Measurements from ENCODE around the gene CFAP46. TPM values are rescaled to one million over a fixed set of nuclear protein-coding genes. Genes with fewer than 3 reads are reported as not detected.

The CFAP46 gene
- total and polyA plus RNA-seq, 2 of the 8 experiments (the other 6 are each of a cell fraction or from before 2014, with no cell fraction given), result 2.6 to 4.8 TPM

DNA sequence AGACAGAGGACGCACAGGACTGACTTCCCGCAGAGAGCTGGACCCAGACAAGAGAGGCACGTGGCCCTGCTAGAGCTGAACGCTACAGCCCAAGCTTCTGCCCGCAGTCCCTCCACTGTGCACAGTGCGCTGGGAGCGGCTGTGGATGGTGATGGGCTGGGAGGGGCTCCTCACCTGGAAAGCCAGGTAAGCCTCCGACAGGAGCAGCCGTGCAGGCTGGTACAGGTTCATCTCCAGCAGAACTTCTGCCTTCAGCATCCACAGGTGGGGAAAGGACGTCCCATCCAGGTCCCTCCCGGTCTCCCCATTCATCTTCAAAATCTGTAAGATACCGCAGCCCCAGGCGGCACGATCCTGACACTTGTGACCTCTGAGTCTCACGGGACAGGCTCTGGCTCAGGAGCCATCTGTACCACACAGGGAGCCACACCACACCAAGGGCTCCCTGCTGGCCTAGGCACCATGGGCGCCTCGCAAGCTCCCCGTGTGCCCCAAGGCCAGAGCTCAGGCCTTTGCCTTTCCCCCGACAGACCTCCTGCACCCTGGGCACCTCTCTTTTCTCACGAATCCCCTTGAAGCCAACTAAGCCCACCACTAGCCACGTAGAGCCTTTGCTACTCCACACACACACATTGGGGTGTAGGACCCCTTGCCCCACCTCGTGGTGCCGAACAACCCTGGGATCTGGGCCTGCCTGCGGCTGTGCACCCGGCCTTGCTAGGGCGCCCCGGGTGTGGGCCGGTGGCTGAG, 76.3 kb downstream of the CFAP46 start (continued):
- TF ChIP-seq, protein P1, sequence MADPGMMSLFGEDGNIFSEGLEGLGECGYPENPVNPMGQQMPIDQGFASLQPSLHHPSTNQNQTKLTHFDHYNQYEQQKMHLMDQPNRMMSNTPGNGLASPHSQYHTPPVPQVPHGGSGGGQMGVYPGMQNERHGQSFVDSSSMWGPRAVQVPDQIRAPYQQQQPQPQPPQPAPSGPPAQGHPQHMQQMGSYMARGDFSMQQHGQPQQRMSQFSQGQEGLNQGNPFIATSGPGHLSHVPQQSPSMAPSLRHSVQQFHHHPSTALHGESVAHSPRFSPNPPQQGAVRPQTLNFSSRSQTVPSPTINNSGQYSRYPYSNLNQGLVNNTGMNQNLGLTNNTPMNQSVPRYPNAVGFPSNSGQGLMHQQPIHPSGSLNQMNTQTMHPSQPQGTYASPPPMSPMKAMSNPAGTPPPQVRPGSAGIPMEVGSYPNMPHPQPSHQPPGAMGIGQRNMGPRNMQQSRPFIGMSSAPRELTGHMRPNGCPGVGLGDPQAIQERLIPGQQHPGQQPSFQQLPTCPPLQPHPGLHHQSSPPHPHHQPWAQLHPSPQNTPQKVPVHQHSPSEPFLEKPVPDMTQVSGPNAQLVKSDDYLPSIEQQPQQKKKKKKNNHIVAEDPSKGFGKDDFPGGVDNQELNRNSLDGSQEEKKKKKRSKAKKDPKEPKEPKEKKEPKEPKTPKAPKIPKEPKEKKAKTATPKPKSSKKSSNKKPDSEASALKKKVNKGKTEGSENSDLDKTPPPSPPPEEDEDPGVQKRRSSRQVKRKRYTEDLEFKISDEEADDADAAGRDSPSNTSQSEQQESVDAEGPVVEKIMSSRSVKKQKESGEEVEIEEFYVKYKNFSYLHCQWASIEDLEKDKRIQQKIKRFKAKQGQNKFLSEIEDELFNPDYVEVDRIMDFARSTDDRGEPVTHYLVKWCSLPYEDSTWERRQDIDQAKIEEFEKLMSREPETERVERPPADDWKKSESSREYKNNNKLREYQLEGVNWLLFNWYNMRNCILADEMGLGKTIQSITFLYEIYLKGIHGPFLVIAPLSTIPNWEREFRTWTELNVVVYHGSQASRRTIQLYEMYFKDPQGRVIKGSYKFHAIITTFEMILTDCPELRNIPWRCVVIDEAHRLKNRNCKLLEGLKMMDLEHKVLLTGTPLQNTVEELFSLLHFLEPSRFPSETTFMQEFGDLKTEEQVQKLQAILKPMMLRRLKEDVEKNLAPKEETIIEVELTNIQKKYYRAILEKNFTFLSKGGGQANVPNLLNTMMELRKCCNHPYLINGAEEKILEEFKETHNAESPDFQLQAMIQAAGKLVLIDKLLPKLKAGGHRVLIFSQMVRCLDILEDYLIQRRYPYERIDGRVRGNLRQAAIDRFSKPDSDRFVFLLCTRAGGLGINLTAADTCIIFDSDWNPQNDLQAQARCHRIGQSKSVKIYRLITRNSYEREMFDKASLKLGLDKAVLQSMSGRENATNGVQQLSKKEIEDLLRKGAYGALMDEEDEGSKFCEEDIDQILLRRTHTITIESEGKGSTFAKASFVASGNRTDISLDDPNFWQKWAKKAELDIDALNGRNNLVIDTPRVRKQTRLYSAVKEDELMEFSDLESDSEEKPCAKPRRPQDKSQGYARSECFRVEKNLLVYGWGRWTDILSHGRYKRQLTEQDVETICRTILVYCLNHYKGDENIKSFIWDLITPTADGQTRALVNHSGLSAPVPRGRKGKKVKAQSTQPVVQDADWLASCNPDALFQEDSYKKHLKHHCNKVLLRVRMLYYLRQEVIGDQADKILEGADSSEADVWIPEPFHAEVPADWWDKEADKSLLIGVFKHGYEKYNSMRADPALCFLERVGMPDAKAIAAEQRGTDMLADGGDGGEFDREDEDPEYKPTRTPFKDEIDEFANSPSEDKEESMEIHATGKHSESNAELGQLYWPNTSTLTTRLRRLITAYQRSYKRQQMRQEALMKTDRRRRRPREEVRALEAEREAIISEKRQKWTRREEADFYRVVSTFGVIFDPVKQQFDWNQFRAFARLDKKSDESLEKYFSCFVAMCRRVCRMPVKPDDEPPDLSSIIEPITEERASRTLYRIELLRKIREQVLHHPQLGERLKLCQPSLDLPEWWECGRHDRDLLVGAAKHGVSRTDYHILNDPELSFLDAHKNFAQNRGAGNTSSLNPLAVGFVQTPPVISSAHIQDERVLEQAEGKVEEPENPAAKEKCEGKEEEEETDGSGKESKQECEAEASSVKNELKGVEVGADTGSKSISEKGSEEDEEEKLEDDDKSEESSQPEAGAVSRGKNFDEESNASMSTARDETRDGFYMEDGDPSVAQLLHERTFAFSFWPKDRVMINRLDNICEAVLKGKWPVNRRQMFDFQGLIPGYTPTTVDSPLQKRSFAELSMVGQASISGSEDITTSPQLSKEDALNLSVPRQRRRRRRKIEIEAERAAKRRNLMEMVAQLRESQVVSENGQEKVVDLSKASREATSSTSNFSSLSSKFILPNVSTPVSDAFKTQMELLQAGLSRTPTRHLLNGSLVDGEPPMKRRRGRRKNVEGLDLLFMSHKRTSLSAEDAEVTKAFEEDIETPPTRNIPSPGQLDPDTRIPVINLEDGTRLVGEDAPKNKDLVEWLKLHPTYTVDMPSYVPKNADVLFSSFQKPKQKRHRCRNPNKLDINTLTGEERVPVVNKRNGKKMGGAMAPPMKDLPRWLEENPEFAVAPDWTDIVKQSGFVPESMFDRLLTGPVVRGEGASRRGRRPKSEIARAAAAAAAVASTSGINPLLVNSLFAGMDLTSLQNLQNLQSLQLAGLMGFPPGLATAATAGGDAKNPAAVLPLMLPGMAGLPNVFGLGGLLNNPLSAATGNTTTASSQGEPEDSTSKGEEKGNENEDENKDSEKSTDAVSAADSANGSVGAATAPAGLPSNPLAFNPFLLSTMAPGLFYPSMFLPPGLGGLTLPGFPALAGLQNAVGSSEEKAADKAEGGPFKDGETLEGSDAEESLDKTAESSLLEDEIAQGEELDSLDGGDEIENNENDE (IDR thresholded peaks at IDR 0.05; ENCODE audit: insufficient replicate concordance, low read length), result no peak
- no peak for TF ChIP-seq CTBP2 (IDR thresholded peaks at IDR 0.05; ENCODE audit: borderline replicate concordance, insufficient read depth, insufficient read length, low read length)
- TF ChIP-seq CEBPB (IDR thresholded peaks at IDR 0.05; ENCODE audit: low read depth, low read length), result no peak
- no peak for TF ChIP-seq PHF8 (conservative IDR thresholded peaks at IDR 0.05; ENCODE audit: low read depth, low read length)
- TF ChIP-seq, protein P2, sequence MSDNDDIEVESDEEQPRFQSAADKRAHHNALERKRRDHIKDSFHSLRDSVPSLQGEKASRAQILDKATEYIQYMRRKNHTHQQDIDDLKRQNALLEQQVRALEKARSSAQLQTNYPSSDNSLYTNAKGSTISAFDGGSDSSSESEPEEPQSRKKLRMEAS (IDR thresholded peaks at IDR 0.05), result no peak
- TF ChIP-seq, protein P3, sequence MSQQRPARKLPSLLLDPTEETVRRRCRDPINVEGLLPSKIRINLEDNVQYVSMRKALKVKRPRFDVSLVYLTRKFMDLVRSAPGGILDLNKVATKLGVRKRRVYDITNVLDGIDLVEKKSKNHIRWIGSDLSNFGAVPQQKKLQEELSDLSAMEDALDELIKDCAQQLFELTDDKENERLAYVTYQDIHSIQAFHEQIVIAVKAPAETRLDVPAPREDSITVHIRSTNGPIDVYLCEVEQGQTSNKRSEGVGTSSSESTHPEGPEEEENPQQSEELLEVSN (IDR thresholded peaks at IDR 0.05), result no peak
- no peak for TF ChIP-seq POLR2AphosphoS5 (IDR thresholded peaks at IDR 0.05; ENCODE audit: low read depth, low read length)
- TF ChIP-seq ASH2L (IDR thresholded peaks at IDR 0.05; ENCODE audit: low read length), result no peak
- no peak for TF ChIP-seq GABPA (IDR thresholded peaks at IDR 0.05; ENCODE audit: borderline replicate concordance, insufficient read depth, low read length)
